HepG2 (cell line): Measurements from ENCODE around the gene EPHA10.

ENCODE experiments used
- ATF6 ChIP-seq: sonication (generic); formaldehyde crosslinking; conservative IDR thresholded peaks from 2 replicates; pipeline ENCODE4 v1.4.0; 2020; ENCODE audit warnings: missing genetic modification reagents
- SIN3B ChIP-seq: fragments of 150-350 bp; IDR thresholded peaks from 2 replicates; pipeline ENCODE4 v1.6.1; 2014; ENCODE audit warnings: low read length
- SP2 ChIP-seq: sonication (generic); formaldehyde crosslinking; IDR thresholded peaks from 2 replicates; pipeline ENCODE4 v1.5.1; 2020; ENCODE audit warnings: mild to moderate bottlenecking, missing genetic modification reagents
- ZNF792 ChIP-seq: IDR thresholded peaks from 2 replicates; pipeline ENCODE4 v1.6.1; 2016
- TF ChIP-seq, protein P1 (sequence below): sonication (generic); formaldehyde crosslinking; IDR thresholded peaks from 2 replicates; pipeline ENCODE4 v1.5.0; 2020; ENCODE audit warnings: mild to moderate bottlenecking, missing genetic modification reagents, moderate library complexity
- TF ChIP-seq, protein P2 (sequence below): sonication (generic); formaldehyde crosslinking; IDR thresholded peaks from 2 replicates; pipeline ENCODE4 v1.5.0; 2020; ENCODE audit warnings: mild to moderate bottlenecking, missing genetic modification reagents

- TF ChIP-seq, protein P1, sequence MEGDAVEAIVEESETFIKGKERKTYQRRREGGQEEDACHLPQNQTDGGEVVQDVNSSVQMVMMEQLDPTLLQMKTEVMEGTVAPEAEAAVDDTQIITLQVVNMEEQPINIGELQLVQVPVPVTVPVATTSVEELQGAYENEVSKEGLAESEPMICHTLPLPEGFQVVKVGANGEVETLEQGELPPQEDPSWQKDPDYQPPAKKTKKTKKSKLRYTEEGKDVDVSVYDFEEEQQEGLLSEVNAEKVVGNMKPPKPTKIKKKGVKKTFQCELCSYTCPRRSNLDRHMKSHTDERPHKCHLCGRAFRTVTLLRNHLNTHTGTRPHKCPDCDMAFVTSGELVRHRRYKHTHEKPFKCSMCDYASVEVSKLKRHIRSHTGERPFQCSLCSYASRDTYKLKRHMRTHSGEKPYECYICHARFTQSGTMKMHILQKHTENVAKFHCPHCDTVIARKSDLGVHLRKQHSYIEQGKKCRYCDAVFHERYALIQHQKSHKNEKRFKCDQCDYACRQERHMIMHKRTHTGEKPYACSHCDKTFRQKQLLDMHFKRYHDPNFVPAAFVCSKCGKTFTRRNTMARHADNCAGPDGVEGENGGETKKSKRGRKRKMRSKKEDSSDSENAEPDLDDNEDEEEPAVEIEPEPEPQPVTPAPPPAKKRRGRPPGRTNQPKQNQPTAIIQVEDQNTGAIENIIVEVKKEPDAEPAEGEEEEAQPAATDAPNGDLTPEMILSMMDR (CRISPR knock-in tag): peak; percentile 81
- no peak for TF ChIP-seq SP2 (CRISPR knock-in tag)
- no peak for TF ChIP-seq ATF6 (CRISPR knock-in tag)
- TF ChIP-seq, protein P2, sequence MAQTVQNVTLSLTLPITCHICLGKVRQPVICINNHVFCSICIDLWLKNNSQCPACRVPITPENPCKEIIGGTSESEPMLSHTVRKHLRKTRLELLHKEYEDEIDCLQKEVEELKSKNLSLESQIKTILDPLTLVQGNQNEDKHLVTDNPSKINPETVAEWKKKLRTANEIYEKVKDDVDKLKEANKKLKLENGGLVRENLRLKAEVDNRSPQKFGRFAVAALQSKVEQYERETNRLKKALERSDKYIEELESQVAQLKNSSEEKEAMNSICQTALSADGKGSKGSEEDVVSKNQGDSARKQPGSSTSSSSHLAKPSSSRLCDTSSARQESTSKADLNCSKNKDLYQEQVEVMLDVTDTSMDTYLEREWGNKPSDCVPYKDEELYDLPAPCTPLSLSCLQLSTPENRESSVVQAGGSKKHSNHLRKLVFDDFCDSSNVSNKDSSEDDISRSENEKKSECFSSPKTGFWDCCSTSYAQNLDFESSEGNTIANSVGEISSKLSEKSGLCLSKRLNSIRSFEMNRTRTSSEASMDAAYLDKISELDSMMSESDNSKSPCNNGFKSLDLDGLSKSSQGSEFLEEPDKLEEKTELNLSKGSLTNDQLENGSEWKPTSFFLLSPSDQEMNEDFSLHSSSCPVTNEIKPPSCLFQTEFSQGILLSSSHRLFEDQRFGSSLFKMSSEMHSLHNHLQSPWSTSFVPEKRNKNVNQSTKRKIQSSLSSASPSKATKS (CRISPR knock-in tag): no peak
- no peak for TF ChIP-seq ZNF792 (CRISPR knock-in tag)
- no peak for TF ChIP-seq SIN3B
Observed at GRCh38 chr1:37682334-37682987, 82.5 kb downstream of the EPHA10 start.
